Loucy (cell line): Measurements from ENCODE around the gene SYNJ2.

Experiments used
- H2AFZ ChIP-seq: fragments of 200-600 bp; sonication (generic); 2 replicates; pipeline ENCODE4 v1.6.0; 2016; ENCODE audit warnings: antibody characterized with exemption, mild to moderate bottlenecking, low read length, moderate library complexity
- H3F3A ChIP-seq: fragments of 200-600 bp; 2 replicates; pipeline ENCODE4 v1.6.0; 2016; ENCODE audit warnings: antibody characterized with exemption, low read depth, mild to moderate bottlenecking
- H3K27me3 ChIP-seq: fragments of 200-600 bp; sonication (generic); 2 replicates; pipeline ENCODE4 v1.6.1; 2014; ENCODE audit warnings: low read length, mild to moderate bottlenecking; ENCODE audit not compliant: insufficient read depth, poor library complexity, severe bottlenecking
- H3K36me3 ChIP-seq: fragments of 200-600 bp; sonication (generic); 2 replicates; pipeline ENCODE4 v1.6.1; 2016; ENCODE audit warnings: low read length; ENCODE audit not compliant: insufficient read depth
- H3K4me1 ChIP-seq: fragments of 200-600 bp; sonication (generic); 2 replicates; pipeline ENCODE4 v1.5.1; 2014; ENCODE audit warnings: low read length, mild to moderate bottlenecking; ENCODE audit not compliant: insufficient read depth, poor library complexity, severe bottlenecking
- H3K4me2 ChIP-seq: fragments of 200-600 bp; sonication (generic); 2 replicates; pipeline ENCODE4 v1.6.0; 2014; ENCODE audit warnings: antibody characterized with exemption, low read length, low read depth, mild to moderate bottlenecking; ENCODE audit not compliant: poor library complexity, severe bottlenecking
- H3K4me3 ChIP-seq: fragments of 200-600 bp; sonication (generic); 2 replicates; pipeline ENCODE4 v1.5.1; 2014; ENCODE audit warnings: low read length, mild to moderate bottlenecking, mixed read lengths; ENCODE audit not compliant: poor library complexity, severe bottlenecking
- H3K79me2 ChIP-seq: fragments of 200-600 bp; sonication (generic); 2 replicates; pipeline ENCODE4 v1.6.1; 2014; ENCODE audit warnings: low read length; ENCODE audit not compliant: insufficient read depth
- H3K9ac ChIP-seq: fragments of 200-600 bp; sonication (generic); 2 replicates; pipeline ENCODE4 v1.6.0; 2014; ENCODE audit warnings: mild to moderate bottlenecking, low read depth, low read length, moderate library complexity; ENCODE audit not compliant: poor library complexity, severe bottlenecking
- H3K9me2 ChIP-seq: fragments of 200-600 bp; sonication (generic); replicated peaks from 2 replicates; pipeline ENCODE4 v1.6.1; 2016; ENCODE audit warnings: low read depth, low read length, mixed read lengths
- H3K9me3 ChIP-seq: fragments of 200-600 bp; sonication (generic); 2 replicates; pipeline ENCODE4 v1.6.1; 2014; ENCODE audit warnings: mild to moderate bottlenecking, antibody characterized with exemption, low read length, low read depth; ENCODE audit not compliant: insufficient read depth
- H4K20me1 ChIP-seq: fragments of 200-600 bp; sonication (generic); 2 replicates; pipeline ENCODE4 v1.6.0; 2014; ENCODE audit warnings: antibody characterized with exemption, low read length, mild to moderate bottlenecking; ENCODE audit not compliant: insufficient read depth, poor library complexity, severe bottlenecking
- CTCF ChIP-seq: fragments of 200-600 bp; sonication (generic); conservative IDR thresholded peaks from 2 replicates; pipeline ENCODE4 v1.5.1; 2014; ENCODE audit warnings: mild to moderate bottlenecking, antibody characterized with exemption, low read length
- EZH2phosphoT487 ChIP-seq: fragments of 200-600 bp; IDR thresholded peaks from 2 replicates; pipeline ENCODE4 v1.6.1; 2018; ENCODE audit warnings: antibody characterized with exemption, mild to moderate bottlenecking, moderate library complexity, borderline replicate concordance

Gene SYNJ2

GRCh38 chr6:157951828-157952227, 29.8 kb upstream of the SYNJ2 start:
- Histone ChIP-seq H3F3A (no peaks in the 10 kb centered on the region), H3K9me2 (no peaks in the 10 kb centered on the region), H3K79me2 (no peaks in the 10 kb centered on the region), H3K4me2 (no peak overlapping the region), H3K36me3 (no peaks in the 10 kb centered on the region), H3K27me3 (no peaks in the 10 kb centered on the region), H3K4me1 (peaks cover 3% of the 10 kb centered on the region), H3K9ac (no peak overlapping the region), H3K4me3 (no peak overlapping the region), H3K9me3 (no peaks in the 10 kb centered on the region; the same call in 1 of the 2 replicates), H2AFZ (no peak overlapping the region), H4K20me1 (no peaks in the 10 kb centered on the region)
- TF ChIP-seq CTCF: no peak
- no peak for TF ChIP-seq EZH2phosphoT487

GRCh38 chr6:157952861-157953351, 28.8 kb upstream of the SYNJ2 start:
- Histone ChIP-seq H3K4me2 (no peak overlapping the region), H3K79me2 (no peaks in the 10 kb centered on the region)
- no peak for TF ChIP-seq CTCF

GRCh38 chr6:157953580-157954091, 28.0 kb upstream of the SYNJ2 start:
- Histone ChIP-seq H3F3A (no peaks in the 10 kb centered on the region), H3K27me3 (no peaks in the 10 kb centered on the region), H3K36me3 (no peaks in the 10 kb centered on the region), H3K79me2 (no peaks in the 10 kb centered on the region), H2AFZ (peak overlapping the region; percentile 13), H3K4me2 (no peak overlapping the region), H3K4me1 (no peaks in the 10 kb centered on the region), H3K4me3 (no peak overlapping the region), H3K9ac (no peak overlapping the region), H3K9me2 (no peaks in the 10 kb centered on the region), H4K20me1 (no peaks in the 10 kb centered on the region), H3K9me3 (peaks cover 2% of the 10 kb centered on the region; the same call in 1 of the 2 replicates)
- TF ChIP-seq CTCF: no peak

More at GRCh38 chr6:157952861-157953351, 28.8 kb upstream of the SYNJ2 start:
- H3F3A ChIP-seq: no peaks in the 10 kb centered on the region
- no peak overlapping the region for H3K4me3 ChIP-seq
- H3K27me3 ChIP-seq: no peaks in the 10 kb centered on the region
- H3K9me2 ChIP-seq: no peaks in the 10 kb centered on the region
- H3K9me3 ChIP-seq: no peaks in the 10 kb centered on the region; the same call in 1 of the 2 replicates
- no peak overlapping the region for H2AFZ ChIP-seq
- H3K4me1 ChIP-seq: no peaks in the 10 kb centered on the region
- no peaks in the 10 kb centered on the region for H3K36me3 ChIP-seq
- no peak overlapping the region for H3K9ac ChIP-seq
- no peaks in the 10 kb centered on the region for H4K20me1 ChIP-seq
